GM12878 (cell line): ENCODE data around the gene POGZ. TPM values are rescaled to one million over a fixed set of nuclear protein-coding genes. Genes with fewer than 3 reads are reported as not detected.

Experiments used
- ATAC-seq: fragments of 200-7000 bp; cut with Tn5 transposase; 3 replicates; pipeline ENCODE4 v1.9.1; 2020; ENCODE audit warnings: mild to moderate bottlenecking, moderate library complexity
- BruUV-seq: library from RNA; stranded (reverse); fragments of 400-500 nt; replicated peaks from 2 replicates; lab custom pipeline; 2021; lab: Mats Ljungman, UMichigan
- CTCF ChIA-PET: fragments of 300-600 bp; sonication (Branson Sonifier 250); formaldehyde crosslinking; extraction: SDS; loops from one replicate; lab custom pipeline; 2021; ENCODE audit warnings: inconsistent platforms; lab: Yijun Ruan, JAX
- POLR2A ChIA-PET: fragments of 350-600 bp; formaldehyde crosslinking; extraction: SDS; loops from one replicate; lab custom pipeline; 2021; ENCODE audit warnings: inconsistent platforms; lab: Charles Lee
- RAD21 ChIA-PET: fragments of 300-600 bp; sonication (Branson Sonifier 250); formaldehyde crosslinking; loops from one replicate; lab custom pipeline; 2023; ENCODE audit warnings: antibody characterized with exemption; ENCODE audit not compliant: unreplicated experiment; lab: Charles Lee
- SMC1A ChIA-PET: fragments of 300-600 bp; sonication (Branson Sonifier 250); formaldehyde crosslinking; loops from one replicate; lab custom pipeline; 2023; ENCODE audit not compliant: unreplicated experiment, uncharacterized antibody; lab: Charles Lee
- DNase-seq: peaks from one replicate; pipeline ENCODE4 v3.0.0-alpha.2; 2011; ENCODE audit warnings: low read depth, low spot score
- FAIRE-seq: peaks from 3 replicates; lab custom pipeline; 2011; peaks lifted over from hg19 to GRCh38; lab: Jason Lieb, UNC
- H2AFZ ChIP-seq: 2 replicates; pipeline ENCODE4 v1.6.0; 2011; ENCODE audit warnings: low read depth, low read length, control low read depth; ENCODE audit not compliant: control insufficient read depth
- H3K27ac ChIP-seq: 2 replicates; pipeline ENCODE4 v1.5.1; 2011; ENCODE audit warnings: control low read depth; ENCODE audit not compliant: control insufficient read depth, insufficient read depth
- H3K27me3 ChIP-seq, 2 experiments: replicated peaks in 1 of 2; 2 replicates each; pipeline versions ENCODE4 v1.6.0 to v1.6.1; 2011; ENCODE audit warnings: low read length in 1 of 2; ENCODE audit not compliant: control insufficient read depth in 2 of 2, insufficient read depth in 2 of 2
- H3K36me3 ChIP-seq, 2 experiments: 2 replicates each; pipeline ENCODE4 v1.5.1; 2011; ENCODE audit warnings: low read length in 1 of 2; ENCODE audit not compliant: control insufficient read depth in 2 of 2, insufficient read depth in 2 of 2
- H3K4me1 ChIP-seq: 2 replicates; pipeline ENCODE4 v1.6.1; 2011; ENCODE audit warnings: mild to moderate bottlenecking, low read length, moderate library complexity, mixed read lengths; ENCODE audit not compliant: control insufficient read depth, insufficient read depth
- H3K4me2 ChIP-seq: 2 replicates; pipeline ENCODE4 v1.6.0; 2011; ENCODE audit warnings: control low read depth; ENCODE audit not compliant: control insufficient read depth, insufficient read depth
- H3K4me3 ChIP-seq: fragments of 200-600 bp; sonication (generic); 2 replicates; pipeline ENCODE4 v1.5.1; 2016
- H3K79me2 ChIP-seq: 2 replicates; pipeline ENCODE4 v1.6.0; 2011; ENCODE audit warnings: low read length; ENCODE audit not compliant: control insufficient read depth, insufficient read depth
- H3K9ac ChIP-seq: 2 replicates; pipeline ENCODE4 v1.8.0; 2011; ENCODE audit warnings: low read length, control low read depth, mixed read lengths; ENCODE audit not compliant: control insufficient read depth, insufficient read depth
- H3K9me3 ChIP-seq: replicated peaks from 3 replicates; pipeline ENCODE4 v1.5.1; 2011; ENCODE audit warnings: mild to moderate bottlenecking, low read length; ENCODE audit not compliant: control insufficient read depth, insufficient read depth
- H4K20me1 ChIP-seq: 2 replicates; pipeline ENCODE4 v1.6.0; 2011; ENCODE audit not compliant: control insufficient read depth, insufficient read depth
- BCLAF1 ChIP-seq: fragments of 450-650 bp; IDR thresholded peaks from 2 replicates; pipeline ENCODE4 v1.6.1; 2017; ENCODE audit warnings: antibody characterized with exemption, mild to moderate bottlenecking, moderate library complexity
- EED ChIP-seq: sonication (generic); IDR thresholded peaks from 2 replicates; pipeline ENCODE4 v1.6.1; 2016; ENCODE audit warnings: antibody characterized with exemption, low read depth
- ZBTB33 ChIP-seq: fragments of 450-650 bp; IDR thresholded peaks from 2 replicates; pipeline ENCODE4 v1.6.1; 2017; ENCODE audit warnings: mild to moderate bottlenecking
- ZNF24 ChIP-seq: fragments of 450-650 bp; IDR thresholded peaks from 2 replicates; pipeline ENCODE4 v1.6.1; 2017; ENCODE audit warnings: antibody characterized with exemption, mild to moderate bottlenecking
- WGBS: methylation state at CpG from one replicate; pipeline ENCODE4 v1.1.6; 2016; ENCODE audit warnings: low lambda C conversion rate; ENCODE audit not compliant: insufficient replicate concordance, insufficient coverage; ENCODE audit errors: missing lambda C conversion rate; 5-methylcytosine and 5-hydroxymethylcytosine counted together
- in situ Hi-C: fragments of 300-500 bp; cut with MboI; formaldehyde crosslinking; loops from 9 replicates; pipeline ENCODE4 v1.14.3; 2018; ENCODE audit warnings: mixed read lengths
- intact Hi-C: fragments of 100-400 bp; cut with micrococcal nuclease; formaldehyde crosslinking; loops from one replicate; pipeline ENCODE4 v1.14.2; 2022; ENCODE audit not compliant: unreplicated experiment
- polyA plus RNA-seq, 11 experiments: library from polyadenylated mRNA; depleted of rRNA in 4 of 11; unstranded in 6 of 11; stranded (reverse) in 5 of 11; fragments of >200 nt; fragmentation: Nextera tagmentation in 4 of 11; fragmentation: Illumina TruSeq in 1 of 11; extraction: Ambion mirVana in 4 of 11; extraction: Trizol in 1 of 11; gene quantifications; 1 replicate in 1 of 11; 2 replicates in 10 of 11; pipeline versions ENCODE4 v1.2.1 to v1.2.3, GENCODE V29; 2011 to 2016; ENCODE audit warnings: inconsistent platforms in 2 of 11, missing spikeins in 2 of 11, low read depth in 1 of 11
- total RNA-seq, 4 experiments: library from RNA; depleted of rRNA in 3 of 4; stranded (reverse); fragments of >200 nt in 3 of 4; fragmentation: Illumina TruSeq in 1 of 4; extraction: Trizol in 1 of 4; gene quantifications; 2 replicates each; pipeline versions ENCODE4 v1.2.1 to v1.2.3, GENCODE V29; 2013 to 2021
- TF ChIP-seq, protein P1 (sequence below): IDR thresholded peaks from 2 replicates; pipeline ENCODE4 v1.6.1; 2012; ENCODE audit warnings: low read depth, low read length, improper control_type of control experiment

POGZ gene
- total and polyA plus RNA-seq, 10 of the 15 experiments (the other 5 are each of a cell fraction or from before 2014, with no cell fraction given): 11.3 to 80.6 (median 35.8) TPM

GRCh38 chr1:151478140-151478812 lies 19.0 kb upstream of the POGZ start:
- Histone ChIP-seq H3K4me3 (no peak overlapping the region), H3K27me3 (no peaks in the 10 kb centered on the region), H3K4me2 (no peak overlapping the region), H4K20me1 (no peaks in the 10 kb centered on the region), H3K36me3 (no peaks in the 10 kb centered on the region), H3K9me3 (peaks cover 2% of the 10 kb centered on the region; the same call in 2 of the 3 replicates), H2AFZ (peak overlapping the region; percentile 1), H3K79me2 (no peaks in the 10 kb centered on the region), H3K27ac (no peak overlapping the region), H3K9ac (no peak overlapping the region), H3K4me1 (peaks cover 18% of the 10 kb centered on the region)
- DNase-seq: no peak
- SMC1A ChIA-PET: interaction anchor here (0.7 to 1.4 kb wide), 2 partner anchors 24 to 27 kb away, joined by 3 to 4 read pairs; no protein-coding TSS in a partner anchor
- no TSS peak for BruUV-seq
- no peak for FAIRE-seq
- CTCF ChIA-PET: interaction anchor here (1.1 kb wide), 1 partner anchor 12 kb away, joined by 3 read pairs; no protein-coding TSS in a partner anchor
- POLR2A ChIA-PET: no interaction called here
- whole genome bisulfite sequencing: 0% methylated on average over 1 of the region's 1 CpG
- intact Hi-C loops: no loop called here
- no peak for ATAC-seq
- in situ Hi-C loops: no loop called here
- RAD21 ChIA-PET: no interaction called here
- TF ChIP-seq EED (peak; percentile 51), ZBTB33 (no peak)

- ATAC-seq (no peak), FAIRE-seq (no peak), DNase-seq (no peak)
- POLR2A ChIA-PET: interaction anchor here (0.6 to 1.2 kb wide), 3 partner anchors 11 to 17 kb away, joined by 3 to 4 read pairs (median 3); partner anchors contain the start of gene POGZ
- Histone ChIP-seq H3K9ac (no peak overlapping the region), H3K9me3 (peaks cover 2% of the 10 kb centered on the region; the same call in 2 of the 3 replicates), H3K36me3 (no peaks in the 10 kb centered on the region), H3K4me1 (peaks cover 18% of the 10 kb centered on the region), H4K20me1 (no peaks in the 10 kb centered on the region), H3K27me3 (no peaks in the 10 kb centered on the region), H2AFZ (peak overlapping the region; percentile 34; the same call in 1 of the 2 replicates), H3K79me2 (no peaks in the 10 kb centered on the region), H3K27ac (no peak overlapping the region), H3K4me2 (no peak overlapping the region), H3K4me3 (no peak overlapping the region)
- SMC1A ChIA-PET: interaction anchor here (0.6 kb wide), 1 partner anchor 346 kb away, joined by 3 read pairs; no protein-coding TSS in a partner anchor
- BruUV-seq: no TSS peak
- RAD21 ChIA-PET: no interaction called here
- in situ Hi-C loops (no loop called here), intact Hi-C loops (no loop called here)
- CTCF ChIA-PET: interaction anchor here (0.6 to 1.6 kb wide), 3 partner anchors 12 to 33 kb away, joined by 3 to 4 read pairs (median 4); no protein-coding TSS in a partner anchor
- 45% methylated on average over 3 of the region's 3 CpGs for WGBS
- TF ChIP-seq BCLAF1 (no peak), ZNF24 (no peak)
- TF ChIP-seq, protein P1, sequence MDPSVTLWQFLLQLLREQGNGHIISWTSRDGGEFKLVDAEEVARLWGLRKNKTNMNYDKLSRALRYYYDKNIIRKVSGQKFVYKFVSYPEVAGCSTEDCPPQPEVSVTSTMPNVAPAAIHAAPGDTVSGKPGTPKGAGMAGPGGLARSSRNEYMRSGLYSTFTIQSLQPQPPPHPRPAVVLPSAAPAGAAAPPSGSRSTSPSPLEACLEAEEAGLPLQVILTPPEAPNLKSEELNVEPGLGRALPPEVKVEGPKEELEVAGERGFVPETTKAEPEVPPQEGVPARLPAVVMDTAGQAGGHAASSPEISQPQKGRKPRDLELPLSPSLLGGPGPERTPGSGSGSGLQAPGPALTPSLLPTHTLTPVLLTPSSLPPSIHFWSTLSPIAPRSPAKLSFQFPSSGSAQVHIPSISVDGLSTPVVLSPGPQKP: no peak
Measured at GRCh38 chr1:151477066-151477465, 17.8 kb upstream of the POGZ start.
